ENCODE data around the gene ADAMTSL1. TPM values are rescaled to one million over a fixed set of nuclear protein-coding genes. Genes with fewer than 3 reads are reported as not detected.

The ADAMTSL1 gene
- total RNA-seq, 2 donors from 2014 or later = 1.5 TPM; not detected in 1

- peaks cover 22% of the 10 kb centered on the region for H3K4me1 Mint-ChIP-seq
- WGBS, 2 experiments (ENCODE audit: insufficient coverage in 1 of 2, insufficient read length in 1 of 2) = 88% methylated on average over 1 of the region's 1 CpG; no CpG with 5 or more reads in 1 of the 2 experiments
- no peak overlapping the region for H3K4me3 Mint-ChIP-seq
- Histone ChIP-seq H3K4me1 (ENCODE audit: control insufficient read depth, insufficient read depth, low read length) (peaks cover 3% of the 10 kb centered on the region), H3K9ac (ENCODE audit: extremely low read depth, low read length, poor library complexity, severe bottlenecking) (no peak overlapping the region), H3K4me3 (ENCODE audit: low read length) (no peak overlapping the region), H3K27ac (ENCODE audit: low read depth, low read length) (no peak overlapping the region), H3K27me3 (ENCODE audit: control insufficient read depth, insufficient read depth, low read length, poor library complexity, severe bottlenecking) (no peaks in the 10 kb centered on the region), H3K9me3 (ENCODE audit: control insufficient read depth, low read length) (no peaks in the 10 kb centered on the region), H3K36me3 (ENCODE audit: control insufficient read depth, insufficient read depth, low read length) (no peaks in the 10 kb centered on the region)
- TF ChIP-seq CTCF (conservative IDR thresholded peaks at IDR 0.05) = no peak
- no peaks in the 10 kb centered on the region for H3K36me3 Mint-ChIP-seq (ENCODE audit: low read depth)
- DNase-seq = no peak
- peaks cover 2% of the 10 kb centered on the region for H3K27me3 Mint-ChIP-seq (ENCODE audit: insufficient read depth)
- peaks cover 2% of the 10 kb centered on the region for H3K9me3 Mint-ChIP-seq
- H3K27ac Mint-ChIP-seq = no peak overlapping the region
Observed at GRCh38 chr9:18775241-18775640, 301.3 kb downstream of the ADAMTSL1 start.

GRCh38 chr9:18775930-18776329 is 302.0 kb downstream of the ADAMTSL1 start:
- H3K36me3 Mint-ChIP-seq (ENCODE audit: low read depth) = no peaks in the 10 kb centered on the region
- WGBS, 2 experiments (ENCODE audit: insufficient coverage in 1 of 2, insufficient read length in 1 of 2) = 85 to 95% methylated on average over 4 to 6 of the region's 6 CpGs
- H3K27ac ChIP-seq (ENCODE audit: low read depth, low read length) = no peak overlapping the region
- no peak overlapping the region for H3K4me3 Mint-ChIP-seq
- no peak for TF ChIP-seq CTCF (conservative IDR thresholded peaks at IDR 0.05)
- peaks cover 15% of the 10 kb centered on the region for H3K4me1 Mint-ChIP-seq
- no peaks in the 10 kb centered on the region for H3K9me3 ChIP-seq (ENCODE audit: control insufficient read depth, low read length)
- H3K9me3 Mint-ChIP-seq = peaks cover 2% of the 10 kb centered on the region
- H3K36me3 ChIP-seq (ENCODE audit: control insufficient read depth, insufficient read depth, low read length) = no peaks in the 10 kb centered on the region
- no peaks in the 10 kb centered on the region for H3K27me3 ChIP-seq (ENCODE audit: control insufficient read depth, insufficient read depth, low read length, poor library complexity, severe bottlenecking)
- no peak overlapping the region for H3K9ac ChIP-seq (ENCODE audit: extremely low read depth, low read length, poor library complexity, severe bottlenecking)
- no peak for DNase-seq
- H3K4me3 ChIP-seq (ENCODE audit: low read length) = no peak overlapping the region
- H3K4me1 ChIP-seq (ENCODE audit: control insufficient read depth, insufficient read depth, low read length) = peaks cover 3% of the 10 kb centered on the region
- H3K27me3 Mint-ChIP-seq (ENCODE audit: insufficient read depth) = peaks cover 2% of the 10 kb centered on the region
- no peak overlapping the region for H3K27ac Mint-ChIP-seq

- Histone ChIP-seq H3K9me3 (ENCODE audit: control insufficient read depth, low read length) (no peaks in the 10 kb centered on the region), H3K27me3 (ENCODE audit: control insufficient read depth, insufficient read depth, low read length, poor library complexity, severe bottlenecking) (no peaks in the 10 kb centered on the region), H3K36me3 (ENCODE audit: control insufficient read depth, insufficient read depth, low read length) (no peaks in the 10 kb centered on the region), H3K4me1 (ENCODE audit: control insufficient read depth, insufficient read depth, low read length) (peaks cover 3% of the 10 kb centered on the region), H3K4me3 (ENCODE audit: low read length) (no peak overlapping the region), H3K27ac (ENCODE audit: low read depth, low read length) (no peak overlapping the region), H3K9ac (ENCODE audit: extremely low read depth, low read length, poor library complexity, severe bottlenecking) (no peak overlapping the region)
- H3K27me3 Mint-ChIP-seq (ENCODE audit: insufficient read depth) = peaks cover 2% of the 10 kb centered on the region
- WGBS, 2 experiments (ENCODE audit: insufficient coverage in 1 of 2, insufficient read length in 1 of 2) = 95 to 98% methylated on average over 51 to 73 of the region's 73 CpGs
- no peak overlapping the region for H3K4me3 Mint-ChIP-seq
- no peak for TF ChIP-seq CTCF (conservative IDR thresholded peaks at IDR 0.05)
- H3K4me1 Mint-ChIP-seq = peaks cover 3% of the 10 kb centered on the region
- H3K36me3 Mint-ChIP-seq (ENCODE audit: low read depth) = no peaks in the 10 kb centered on the region
- H3K9me3 Mint-ChIP-seq = peaks cover 2% of the 10 kb centered on the region
- H3K27ac Mint-ChIP-seq = no peak overlapping the region
- no peak for DNase-seq
Observed at GRCh38 chr9:18776836-18777820, 303.2 kb downstream of the ADAMTSL1 start.

Measured in endodermal cell (in vitro differentiated cells).